SK-N-SH treated with all-trans-retinoic acid at 6 μM for 48 hours (cell line): Measurements from ENCODE around the gene TUT7.
"Not testable (repeated sequence)": the region's sequence is repeated elsewhere in the genome, so short reads cannot be mapped to it uniquely, and the experiment has no call there.

Experiments used
- ATAC-seq: fragments of 200-7000 bp; cut with Tn5 transposase; 3 replicates; pipeline ENCODE4 v1.9.1; 2020; ENCODE audit warnings: mild to moderate bottlenecking, moderate library complexity
- ARNTL ChIP-seq: fragments of 450-650 bp; formaldehyde crosslinking; IDR thresholded peaks from 2 replicates; pipeline ENCODE4 v1.5.0; 2020; ENCODE audit warnings: low read depth, mild to moderate bottlenecking, moderate library complexity, borderline replicate concordance
- BACH2 ChIP-seq: fragments of 250-450 bp; sonication (Bioruptor Pico); IDR thresholded peaks from 2 replicates; pipeline ENCODE4 v1.9.0; 2021; ENCODE audit warnings: mild to moderate bottlenecking, borderline replicate concordance
- CSDC2 ChIP-seq: fragments of 250-450 bp; sonication (Bioruptor Pico); IDR thresholded peaks from 2 replicates; pipeline ENCODE4 v1.5.0; 2020; ENCODE audit warnings: mild to moderate bottlenecking, moderate library complexity
- ESRRG ChIP-seq: fragments of 250-450 bp; sonication (Bioruptor Pico); IDR thresholded peaks from 2 replicates; pipeline ENCODE4 v1.6.1; 2021; ENCODE audit warnings: mild to moderate bottlenecking
- GLIS3 ChIP-seq: fragments of 250-450 bp; sonication (Bioruptor Pico); IDR thresholded peaks from 2 replicates; pipeline ENCODE4 v1.5.0; 2020; ENCODE audit warnings: mild to moderate bottlenecking, moderate library complexity
- ISL1 ChIP-seq: fragments of 250-450 bp; sonication (Bioruptor Pico); IDR thresholded peaks from 2 replicates; pipeline ENCODE4 v2.1.2; 2022; ENCODE audit warnings: mild to moderate bottlenecking, moderate library complexity
- OSR1 ChIP-seq: fragments of 250-450 bp; sonication (Bioruptor Pico); IDR thresholded peaks from 2 replicates; pipeline ENCODE4 v1.8.0; 2022; ENCODE audit warnings: moderate library complexity, mild to moderate bottlenecking, inconsistent platforms
- PPARA ChIP-seq: fragments of 250-450 bp; sonication (Bioruptor Pico); IDR thresholded peaks from 2 replicates; pipeline ENCODE4 v1.5.0; 2020; ENCODE audit warnings: mild to moderate bottlenecking, borderline replicate concordance
- RARB ChIP-seq: fragments of 250-450 bp; sonication (Bioruptor Pico); IDR thresholded peaks from 2 replicates; pipeline ENCODE4 v1.8.0; 2021; ENCODE audit warnings: mild to moderate bottlenecking, moderate library complexity
- SNAI2 ChIP-seq: fragments of 250-450 bp; sonication (Bioruptor Pico); IDR thresholded peaks from 2 replicates; pipeline ENCODE4 v1.5.0; 2020; ENCODE audit warnings: mild to moderate bottlenecking, moderate library complexity
- TCF4 ChIP-seq: fragments of 250-450 bp; sonication (Bioruptor Pico); IDR thresholded peaks from 2 replicates; pipeline ENCODE4 v1.8.0; 2021; ENCODE audit warnings: mild to moderate bottlenecking, moderate library complexity, borderline replicate concordance
- TOX ChIP-seq: fragments of 250-450 bp; sonication (Bioruptor Pico); IDR thresholded peaks from 2 replicates; pipeline ENCODE4 v1.8.0; 2021; ENCODE audit warnings: mild to moderate bottlenecking, moderate library complexity, borderline replicate concordance
- ZC3H10 ChIP-seq: fragments of 250-450 bp; sonication (Bioruptor Pico); IDR thresholded peaks from 2 replicates; pipeline ENCODE4 v1.5.1; 2021; ENCODE audit warnings: mild to moderate bottlenecking, moderate library complexity
- ZFP3 ChIP-seq: fragments of 250-450 bp; sonication (Bioruptor Pico); IDR thresholded peaks from 2 replicates; pipeline ENCODE4 v1.5.0; 2020; ENCODE audit warnings: mild to moderate bottlenecking, moderate library complexity
- ZFP30 ChIP-seq: fragments of 450-650 bp; formaldehyde crosslinking; IDR thresholded peaks from 2 replicates; pipeline ENCODE4 v1.5.0; 2022; ENCODE audit warnings: mild to moderate bottlenecking, moderate library complexity
- ZNF565 ChIP-seq: fragments of 450-650 bp; formaldehyde crosslinking; conservative IDR thresholded peaks from 2 replicates; pipeline ENCODE4 v1.5.0; 2020; ENCODE audit warnings: low read depth, mild to moderate bottlenecking, moderate library complexity
- ZNF70 ChIP-seq: fragments of 450-650 bp; formaldehyde crosslinking; IDR thresholded peaks from 2 replicates; pipeline ENCODE4 v1.5.0; 2020; ENCODE audit warnings: mild to moderate bottlenecking, moderate library complexity
- ZNF8 ChIP-seq: fragments of 450-650 bp; formaldehyde crosslinking; IDR thresholded peaks from 2 replicates; pipeline ENCODE4 v1.5.0; 2020; ENCODE audit warnings: mild to moderate bottlenecking, moderate library complexity
- TF ChIP-seq, protein P1 (sequence below): fragments of 250-450 bp; sonication (Bioruptor Pico); IDR thresholded peaks from 2 replicates; pipeline ENCODE4 v1.5.1; 2020; ENCODE audit warnings: low read depth, mild to moderate bottlenecking, moderate library complexity
- TF ChIP-seq, protein P2 (sequence below): fragments of 250-450 bp; sonication (Bioruptor Pico); IDR thresholded peaks from 2 replicates; pipeline ENCODE4 v1.5.1; 2021; ENCODE audit warnings: mild to moderate bottlenecking, moderate library complexity
- TF ChIP-seq, protein P3 (sequence below): fragments of 250-450 bp; sonication (Bioruptor Pico); IDR thresholded peaks from 2 replicates; pipeline ENCODE4 v1.8.0; 2020; ENCODE audit warnings: mild to moderate bottlenecking, moderate library complexity, borderline replicate concordance
- TF ChIP-seq, protein P4 (sequence below): fragments of 250-450 bp; sonication (Bioruptor Pico); IDR thresholded peaks from 2 replicates; pipeline ENCODE4 v1.8.0; 2021; ENCODE audit warnings: low read depth, mild to moderate bottlenecking, moderate library complexity, borderline replicate concordance

The TUT7 gene

DNA sequence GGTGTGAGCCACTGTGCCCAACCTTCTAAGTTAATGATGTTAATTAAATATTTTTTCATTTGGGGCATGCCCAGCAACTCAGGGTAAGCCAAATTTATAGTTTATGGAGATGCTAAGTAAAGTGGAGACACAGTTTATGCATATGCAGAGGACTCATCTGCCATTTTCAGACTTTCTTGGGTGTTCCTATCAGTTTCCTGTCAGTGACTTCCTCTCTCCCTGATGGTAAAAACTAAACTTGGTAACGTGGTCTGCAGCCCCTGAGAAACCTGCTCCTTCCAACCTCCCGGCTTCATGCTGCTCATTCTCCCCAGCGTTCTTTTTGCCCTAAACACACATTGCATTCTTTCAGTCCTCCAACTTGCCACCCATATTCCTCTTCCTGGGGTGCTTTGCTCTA lies 48.4 kb upstream of the TUT7 start:
- ATAC-seq = no peak

DNA sequence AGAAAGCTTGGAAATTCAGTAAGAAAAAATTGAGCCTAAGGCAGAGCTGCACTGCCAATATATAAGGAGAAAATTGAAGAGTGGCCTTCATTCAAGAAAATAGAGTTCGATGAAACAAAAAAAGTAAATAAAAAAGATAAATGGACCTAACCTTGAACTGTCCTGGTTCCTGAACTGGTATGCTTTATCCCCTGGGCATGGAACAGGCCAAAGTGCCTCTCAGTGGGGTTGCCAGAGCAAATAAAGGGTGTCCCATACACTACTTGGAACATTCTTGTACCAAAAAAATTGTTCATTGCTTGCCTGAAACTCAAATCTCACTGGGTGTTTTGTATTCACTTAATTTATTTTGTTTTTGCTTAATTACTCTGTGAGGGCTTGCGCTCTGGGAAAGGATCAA lies 42.2 kb upstream of the TUT7 start:
- ATAC-seq = no peak
- TF ChIP-seq CSDC2 (CRISPR knock-in tag) (no peak), BACH2 (no peak), ZC3H10 (no peak), OSR1 (CRISPR knock-in tag) (no peak), TOX (CRISPR knock-in tag) (no peak), ZFP30 (CRISPR knock-in tag) (no peak), ESRRG (no peak), ZNF70 (CRISPR knock-in tag) (no peak), ZNF565 (no peak), ISL1 (no peak), GLIS3 (CRISPR knock-in tag) (no peak), ZNF8 (CRISPR knock-in tag) (no peak), ZFP3 (no peak), TCF4 (CRISPR knock-in tag) (no peak), SNAI2 (no peak), ARNTL (CRISPR knock-in tag) (no peak), PPARA (no peak)
- TF ChIP-seq, protein P1, sequence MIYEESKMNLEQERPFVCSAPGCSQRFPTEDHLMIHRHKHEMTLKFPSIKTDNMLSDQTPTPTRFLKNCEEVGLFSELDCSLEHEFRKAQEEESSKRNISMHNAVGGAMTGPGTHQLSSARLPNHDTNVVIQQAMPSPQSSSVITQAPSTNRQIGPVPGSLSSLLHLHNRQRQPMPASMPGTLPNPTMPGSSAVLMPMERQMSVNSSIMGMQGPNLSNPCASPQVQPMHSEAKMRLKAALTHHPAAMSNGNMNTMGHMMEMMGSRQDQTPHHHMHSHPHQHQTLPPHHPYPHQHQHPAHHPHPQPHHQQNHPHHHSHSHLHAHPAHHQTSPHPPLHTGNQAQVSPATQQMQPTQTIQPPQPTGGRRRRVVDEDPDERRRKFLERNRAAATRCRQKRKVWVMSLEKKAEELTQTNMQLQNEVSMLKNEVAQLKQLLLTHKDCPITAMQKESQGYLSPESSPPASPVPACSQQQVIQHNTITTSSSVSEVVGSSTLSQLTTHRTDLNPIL (CRISPR knock-in tag) = no peak
- TF ChIP-seq, protein P2, sequence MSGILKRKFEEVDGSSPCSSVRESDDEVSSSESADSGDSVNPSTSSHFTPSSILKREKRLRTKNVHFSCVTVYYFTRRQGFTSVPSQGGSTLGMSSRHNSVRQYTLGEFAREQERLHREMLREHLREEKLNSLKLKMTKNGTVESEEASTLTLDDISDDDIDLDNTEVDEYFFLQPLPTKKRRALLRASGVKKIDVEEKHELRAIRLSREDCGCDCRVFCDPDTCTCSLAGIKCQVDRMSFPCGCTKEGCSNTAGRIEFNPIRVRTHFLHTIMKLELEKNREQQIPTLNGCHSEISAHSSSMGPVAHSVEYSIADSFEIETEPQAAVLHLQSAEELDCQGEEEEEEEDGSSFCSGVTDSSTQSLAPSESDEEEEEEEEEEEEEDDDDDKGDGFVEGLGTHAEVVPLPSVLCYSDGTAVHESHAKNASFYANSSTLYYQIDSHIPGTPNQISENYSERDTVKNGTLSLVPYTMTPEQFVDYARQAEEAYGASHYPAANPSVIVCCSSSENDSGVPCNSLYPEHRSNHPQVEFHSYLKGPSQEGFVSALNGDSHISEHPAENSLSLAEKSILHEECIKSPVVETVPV (CRISPR knock-in tag) = no peak
- TF ChIP-seq, protein P3, sequence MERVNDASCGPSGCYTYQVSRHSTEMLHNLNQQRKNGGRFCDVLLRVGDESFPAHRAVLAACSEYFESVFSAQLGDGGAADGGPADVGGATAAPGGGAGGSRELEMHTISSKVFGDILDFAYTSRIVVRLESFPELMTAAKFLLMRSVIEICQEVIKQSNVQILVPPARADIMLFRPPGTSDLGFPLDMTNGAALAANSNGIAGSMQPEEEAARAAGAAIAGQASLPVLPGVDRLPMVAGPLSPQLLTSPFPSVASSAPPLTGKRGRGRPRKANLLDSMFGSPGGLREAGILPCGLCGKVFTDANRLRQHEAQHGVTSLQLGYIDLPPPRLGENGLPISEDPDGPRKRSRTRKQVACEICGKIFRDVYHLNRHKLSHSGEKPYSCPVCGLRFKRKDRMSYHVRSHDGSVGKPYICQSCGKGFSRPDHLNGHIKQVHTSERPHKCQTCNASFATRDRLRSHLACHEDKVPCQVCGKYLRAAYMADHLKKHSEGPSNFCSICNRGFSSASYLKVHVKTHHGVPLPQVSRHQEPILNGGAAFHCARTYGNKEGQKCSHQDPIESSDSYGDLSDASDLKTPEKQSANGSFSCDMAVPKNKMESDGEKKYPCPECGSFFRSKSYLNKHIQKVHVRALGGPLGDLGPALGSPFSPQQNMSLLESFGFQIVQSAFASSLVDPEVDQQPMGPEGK = no peak

More for the DNA sequence above, 48.4 kb upstream of the TUT7 start:
- TF ChIP-seq RARB (CRISPR knock-in tag) (no peak), ISL1 (no peak)

DNA sequence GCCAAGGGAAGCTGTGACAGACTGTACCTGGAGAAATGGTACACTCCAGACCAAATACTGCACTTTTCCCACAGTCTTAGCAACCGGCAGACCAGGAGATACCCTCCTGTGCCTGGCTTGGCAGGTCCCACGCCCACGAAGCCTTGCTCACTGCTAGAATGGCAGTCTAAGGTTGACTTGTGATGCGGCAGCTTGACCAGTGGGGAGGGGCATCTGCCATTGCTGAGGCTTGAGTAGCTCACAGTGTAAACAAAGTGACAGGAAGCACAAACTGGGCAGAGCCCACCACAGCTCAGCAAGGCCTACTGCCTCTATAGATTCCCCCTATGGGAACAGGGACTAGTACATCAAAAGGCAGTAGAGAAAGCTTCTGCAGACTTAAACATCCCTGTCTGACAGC lies 36.0 kb upstream of the TUT7 start:
- ATAC-seq = not testable (repeated sequence)

DNA sequence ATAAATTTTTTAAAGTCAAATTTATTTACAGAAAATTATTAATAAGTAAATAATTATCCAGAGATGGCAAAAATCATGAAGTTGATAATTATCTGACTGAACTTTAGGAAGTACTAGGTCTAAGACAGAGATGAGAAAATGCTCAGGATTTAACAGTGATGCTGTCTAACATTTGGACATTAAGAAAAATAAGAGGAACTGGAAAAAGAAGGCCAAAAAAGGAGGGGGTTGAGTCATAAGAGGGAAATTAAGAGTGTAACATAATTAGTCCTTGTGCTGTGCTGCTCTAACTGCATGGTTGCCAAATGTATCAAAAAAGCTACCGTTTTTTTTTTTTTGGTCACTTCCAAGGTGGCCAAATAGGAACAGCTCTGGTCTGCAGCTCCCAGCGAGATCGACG lies 35.4 kb upstream of the TUT7 start:
- TF ChIP-seq, protein P3 = no peak
- TF ChIP-seq, protein P2 (CRISPR knock-in tag) = no peak
- TF ChIP-seq TCF4 (CRISPR knock-in tag) = no peak
- ATAC-seq = no peak

DNA sequence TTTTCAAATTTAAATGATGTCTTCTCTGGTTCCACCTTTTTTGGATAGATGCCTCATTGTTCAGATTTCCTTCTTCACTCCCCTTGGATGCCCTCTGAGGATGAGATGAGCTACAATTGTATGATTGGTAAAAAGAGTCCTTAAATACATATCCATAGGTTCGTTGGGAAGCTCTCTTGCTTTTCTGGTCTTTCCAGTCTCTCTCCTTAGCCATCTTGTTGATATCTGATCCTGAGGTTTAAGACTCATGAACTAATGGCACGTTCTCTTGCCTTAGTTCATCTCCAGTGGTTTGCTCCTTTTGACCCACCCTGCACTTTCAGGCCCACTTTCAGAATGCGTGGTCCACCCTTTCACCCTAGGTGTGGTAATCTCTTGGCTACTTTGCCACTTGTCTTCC lies 33.2 kb upstream of the TUT7 start:
- no peak for TF ChIP-seq ISL1
- TF ChIP-seq, protein P4, sequence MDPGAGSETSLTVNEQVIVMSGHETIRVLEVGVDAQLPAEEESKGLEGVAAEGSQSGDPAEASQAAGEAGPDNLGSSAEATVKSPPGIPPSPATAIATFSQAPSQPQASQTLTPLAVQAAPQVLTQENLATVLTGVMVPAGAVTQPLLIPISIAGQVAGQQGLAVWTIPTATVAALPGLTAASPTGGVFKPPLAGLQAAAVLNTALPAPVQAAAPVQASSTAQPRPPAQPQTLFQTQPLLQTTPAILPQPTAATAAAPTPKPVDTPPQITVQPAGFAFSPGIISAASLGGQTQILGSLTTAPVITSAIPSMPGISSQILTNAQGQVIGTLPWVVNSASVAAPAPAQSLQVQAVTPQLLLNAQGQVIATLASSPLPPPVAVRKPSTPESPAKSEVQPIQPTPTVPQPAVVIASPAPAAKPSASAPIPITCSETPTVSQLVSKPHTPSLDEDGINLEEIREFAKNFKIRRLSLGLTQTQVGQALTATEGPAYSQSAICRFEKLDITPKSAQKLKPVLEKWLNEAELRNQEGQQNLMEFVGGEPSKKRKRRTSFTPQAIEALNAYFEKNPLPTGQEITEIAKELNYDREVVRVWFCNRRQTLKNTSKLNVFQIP (CRISPR knock-in tag) = no peak
- TF ChIP-seq, protein P2 (CRISPR knock-in tag) = no peak
- no peak for TF ChIP-seq ZNF565
- TF ChIP-seq ZNF8 (CRISPR knock-in tag) = no peak
- no peak for TF ChIP-seq ZFP3
- TF ChIP-seq PPARA = no peak
- TF ChIP-seq, all 23 proteins: peak for 0
- ATAC-seq = no peak

DNA sequence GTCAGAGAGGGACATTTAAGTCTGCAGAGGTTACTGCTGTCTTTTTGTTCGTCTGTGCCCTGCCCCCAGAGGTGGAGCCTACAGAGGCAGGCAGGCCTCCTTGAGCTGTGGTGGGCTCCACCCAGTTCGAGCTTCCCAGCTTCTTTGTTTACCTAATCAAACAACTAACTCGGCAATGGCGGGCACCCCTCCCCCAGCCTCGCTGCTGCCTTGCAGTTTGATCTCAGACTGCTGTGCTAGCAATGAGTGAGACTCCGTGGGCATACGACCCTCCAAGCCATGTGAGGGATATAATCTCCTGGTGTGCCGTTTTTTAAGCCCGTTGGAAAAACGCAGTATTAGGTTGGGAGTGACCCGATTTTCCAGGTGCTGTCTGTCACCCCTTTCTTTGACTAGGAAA lies 28.8 kb upstream of the TUT7 start:
- not testable (repeated sequence) for ATAC-seq
